Naive B cell (primary cell): ENCODE measurements around the gene RBM33. TPM values are rescaled to one million over a fixed set of nuclear protein-coding genes. Genes with fewer than 3 reads are reported as not detected.
A peak's percentile ranks its signal among the peaks of the same experiment; 100 is the strongest.

ENCODE experiments used
- ATAC-seq, 2 donors: fragments of 150-1000 bp; cut with Tn5 transposase; 2 replicates each; pipeline ENCODE4 v1.10.0; 2021; ENCODE audit warnings: low read depth in 2 of 2, mild to moderate bottlenecking in 2 of 2, moderate library complexity in 2 of 2
- DNase-seq: peaks from one replicate; pipeline ENCODE4 v3.0.0; 2022
- H3K27ac Mint-ChIP-seq, 6 donors: one replicate each; pipeline ENCODE4 v1.8.0; 2020 to 2022; ENCODE audit warnings: mild to moderate bottlenecking in 6 of 6, mixed read lengths in 6 of 6, moderate library complexity in 5 of 6, inconsistent platforms in 2 of 6
- H3K27me3 Mint-ChIP-seq, 3 donors: one replicate each; pipeline ENCODE4 v1.8.0; 2021 to 2022; ENCODE audit warnings: mixed read lengths in 3 of 3, mild to moderate bottlenecking in 1 of 3
- H3K36me3 Mint-ChIP-seq, 2 donors: one replicate each; pipeline ENCODE4 v1.8.0; 2020 to 2022; ENCODE audit warnings: mixed read lengths in 2 of 2, inconsistent platforms in 1 of 2, mild to moderate bottlenecking in 1 of 2
- H3K4me1 Mint-ChIP-seq, 3 donors: one replicate each; pipeline ENCODE4 v1.8.0; 2020 to 2022; ENCODE audit warnings: mixed read lengths in 3 of 3, inconsistent platforms in 1 of 3, mild to moderate bottlenecking in 1 of 3, moderate library complexity in 1 of 3
- H3K4me3 Mint-ChIP-seq, 8 donors: one replicate each; pipeline ENCODE4 v1.8.0; 2020 to 2022; ENCODE audit warnings: mild to moderate bottlenecking in 8 of 8, mixed read lengths in 8 of 8, moderate library complexity in 8 of 8, inconsistent platforms in 2 of 8
- H3K9me3 Mint-ChIP-seq, 7 donors: one replicate each; pipeline ENCODE4 v1.8.0; 2020 to 2022; ENCODE audit warnings: mixed read lengths in 7 of 7, mild to moderate bottlenecking in 5 of 7, inconsistent platforms in 2 of 7, moderate library complexity in 1 of 7
- polyA plus RNA-seq, 6 donors: library from polyadenylated mRNA; unstranded; fragments of 300-500 nt; fragmentation: Illumina TruSeq; gene quantifications; one replicate each; pipeline ENCODE4 v1.2.3, GENCODE V29; 2021; ENCODE audit warnings: low read depth in 6 of 6

Gene RBM33
- polyA plus RNA-seq, 6 donors from 2014 or later = 26.1 to 87.0 (median 44.6) TPM

DNA sequence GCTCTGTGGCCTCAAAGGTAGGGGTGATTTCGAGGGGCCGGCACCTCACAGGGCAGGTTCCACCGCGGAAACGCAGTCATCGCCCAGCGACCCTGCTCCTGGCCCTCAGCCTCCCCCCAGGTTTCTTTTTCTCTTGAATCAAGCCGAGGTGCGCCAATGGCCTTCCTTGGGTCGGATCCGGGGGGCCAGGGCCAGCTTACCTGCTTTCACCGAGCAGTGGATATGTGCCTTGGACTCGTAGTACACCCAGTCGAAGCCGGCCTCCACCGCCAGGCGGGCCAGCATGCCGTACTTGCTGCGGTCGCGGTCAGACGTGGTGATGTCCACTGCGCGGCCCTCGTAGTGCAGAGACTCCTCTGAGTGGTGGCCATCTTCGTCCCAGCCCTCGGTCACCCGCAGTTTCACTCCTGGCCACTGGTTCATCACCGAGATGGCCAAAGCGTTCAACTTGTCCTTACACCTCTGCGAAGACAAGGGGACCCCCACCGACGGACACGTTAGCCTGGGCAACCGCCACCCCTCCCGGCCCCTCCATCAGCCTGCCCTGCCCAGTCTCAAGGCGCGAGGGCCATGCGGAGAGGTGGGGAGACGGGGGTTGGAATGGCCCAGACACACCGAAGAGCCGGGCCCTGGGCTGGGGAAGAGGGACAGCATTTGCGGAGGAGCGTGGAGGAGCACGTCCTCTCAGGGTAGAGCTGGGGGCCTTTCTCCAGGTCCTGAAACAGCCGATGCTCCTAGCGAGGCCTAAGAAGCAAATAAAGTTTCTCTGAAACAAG, 161.8 kb downstream of the RBM33 start:
- DNase-seq = no peak
- H3K36me3 Mint-ChIP-seq = no peaks in the 10 kb centered on the region
- ATAC-seq = no peak
- no peak overlapping the region for H3K27ac Mint-ChIP-seq
- peaks cover 11 to 43% (median 36%) of the 10 kb centered on the region in 3 donors for H3K4me1 Mint-ChIP-seq
- H3K27me3 Mint-ChIP-seq = peaks cover 38 to 55% (median 54%) of the 10 kb centered on the region in 3 donors
- peak overlapping the region; percentile 22 to 88 (median 67) for H3K4me3 Mint-ChIP-seq
- no peaks in the 10 kb centered on the region for H3K9me3 Mint-ChIP-seq

DNA sequence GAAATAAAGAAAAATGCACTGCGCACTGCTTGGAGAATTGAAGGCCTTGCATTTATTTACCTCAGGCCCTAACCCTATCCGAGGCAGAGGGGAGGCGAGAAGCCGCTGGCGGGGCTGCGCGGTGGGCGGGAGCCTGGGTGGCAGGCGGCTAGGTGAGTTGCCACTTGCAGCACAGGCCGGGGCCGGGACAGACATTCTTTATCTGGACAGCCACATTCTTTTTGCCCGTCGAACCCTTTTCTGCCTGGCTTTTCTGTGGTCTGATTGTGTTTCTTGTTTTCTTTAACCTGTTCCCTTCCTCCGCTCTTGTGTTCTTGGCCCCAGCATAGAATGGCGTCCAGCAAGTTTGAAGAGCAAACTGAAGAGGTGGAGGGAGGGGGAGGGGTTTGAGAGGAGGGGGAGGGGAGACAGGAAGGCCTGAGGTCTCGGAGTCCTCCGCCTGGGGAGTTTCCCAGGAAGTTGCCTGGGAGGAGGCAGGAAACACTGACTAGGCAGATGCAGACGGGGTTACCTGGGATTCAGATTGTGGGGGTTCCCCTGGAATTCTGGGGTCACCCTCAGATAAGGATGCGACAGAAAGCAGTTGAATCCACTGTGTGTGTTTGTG, 162.7 kb downstream of the RBM33 start:
- Mint-ChIP-seq H3K27ac (no peak overlapping the region), H3K4me1 (peaks cover 15 to 52% (median 43%) of the 10 kb centered on the region in 3 donors), H3K9me3 (no peaks in the 10 kb centered on the region), H3K36me3 (no peaks in the 10 kb centered on the region), H3K4me3 (peak overlapping the region in 5 of 8 donors; percentile 22 to 88 (median 61)), H3K27me3 (peaks cover 44 to 60% (median 57%) of the 10 kb centered on the region in 3 donors)
- no peak for ATAC-seq
- no peak for DNase-seq

DNA sequence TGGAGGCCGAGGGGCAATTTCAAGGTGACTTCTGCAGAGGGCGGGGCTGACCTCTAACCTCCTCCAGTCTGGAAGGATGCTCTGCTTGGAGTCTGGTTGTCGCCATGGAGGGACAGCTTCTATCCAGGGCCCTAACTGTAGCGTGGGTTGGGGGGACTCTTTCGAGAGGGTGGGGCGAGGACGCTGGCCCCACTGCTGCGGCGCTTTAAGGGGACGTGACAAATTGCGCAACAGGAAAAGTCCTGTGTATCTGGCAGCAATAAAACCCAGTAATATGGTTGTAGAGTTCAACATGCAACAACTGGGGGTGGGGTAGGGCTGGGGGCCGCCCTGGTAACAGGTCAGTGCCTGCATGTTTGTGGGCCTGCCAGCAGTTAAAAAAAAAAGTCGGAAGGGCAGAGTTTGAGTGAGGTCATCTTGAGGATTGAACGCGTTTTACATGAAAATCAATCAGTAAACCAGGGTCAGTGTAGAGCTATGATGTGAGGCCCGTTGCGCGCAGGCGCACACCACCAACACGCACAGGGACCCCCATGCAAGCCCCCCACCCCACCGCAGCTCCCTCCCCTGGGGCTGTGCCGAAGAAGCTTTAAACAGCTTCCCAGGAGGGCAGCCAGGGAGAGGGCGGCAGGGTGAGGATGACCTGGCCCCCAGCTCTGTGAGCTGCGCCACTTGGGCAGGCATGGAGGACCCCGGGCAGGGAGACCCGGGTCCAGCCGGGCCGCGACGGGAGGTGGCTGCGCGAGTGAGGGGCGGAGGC, 163.5 kb downstream of the RBM33 start:
- Mint-ChIP-seq H3K9me3 (no peaks in the 10 kb centered on the region), H3K27ac (no peak overlapping the region), H3K4me1 (peaks cover 19 to 58% (median 47%) of the 10 kb centered on the region in 3 donors), H3K4me3 (peak overlapping the region in 4 of 8 donors; percentile 35 to 88 (median 57)), H3K27me3 (peaks cover 43 to 64% (median 60%) of the 10 kb centered on the region in 3 donors), H3K36me3 (no peaks in the 10 kb centered on the region)
- ATAC-seq (no peak), DNase-seq (no peak)

DNA sequence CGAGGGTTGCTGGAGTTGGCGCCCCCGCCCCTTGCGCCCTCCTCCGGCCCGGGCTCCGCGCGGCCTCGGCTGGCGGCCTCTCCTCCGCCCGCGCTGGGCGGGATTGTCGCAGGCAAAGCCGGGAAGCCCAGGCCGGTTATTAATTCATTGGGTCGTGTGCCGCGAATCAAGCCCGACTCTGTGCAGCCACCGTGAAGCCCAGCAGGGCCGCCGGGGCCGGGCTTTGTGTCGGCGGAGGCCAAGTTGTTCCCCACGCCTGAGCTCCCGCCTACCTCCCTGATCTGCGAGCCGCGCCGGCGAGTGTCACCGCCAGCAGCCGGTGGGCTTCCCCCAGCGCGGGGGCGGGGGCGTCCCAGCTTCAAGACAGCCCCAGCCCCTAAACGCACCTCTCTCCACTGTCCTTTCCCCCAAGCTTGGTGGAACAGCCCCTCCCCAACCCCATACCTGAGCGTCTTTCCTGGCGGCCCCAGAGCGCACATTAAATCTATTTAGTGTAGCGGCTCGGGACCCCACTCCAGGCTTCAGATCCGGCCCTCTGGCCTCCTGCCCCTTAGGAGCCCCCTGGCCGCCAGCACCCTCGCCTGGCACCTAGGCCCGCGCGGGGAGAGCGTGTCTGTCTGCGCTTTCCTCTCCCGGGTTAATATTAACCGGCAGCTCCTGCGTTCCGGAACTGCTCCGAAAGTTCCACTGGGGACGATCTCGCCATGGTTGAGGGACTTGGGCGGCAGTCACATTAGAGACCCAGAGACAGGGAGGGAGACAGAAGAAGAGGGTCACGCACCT, 164.3 kb downstream of the RBM33 start:
- Mint-ChIP-seq H3K27me3 (peaks cover 42 to 66% (median 62%) of the 10 kb centered on the region in 3 donors), H3K9me3 (no peaks in the 10 kb centered on the region), H3K4me3 (peak overlapping the region in 3 of 8 donors; percentile 36 to 55 (median 47)), H3K36me3 (no peaks in the 10 kb centered on the region), H3K4me1 (peaks cover 16 to 57% (median 41%) of the 10 kb centered on the region in 3 donors), H3K27ac (no peak overlapping the region)
- ATAC-seq = no peak
- no peak for DNase-seq

DNA sequence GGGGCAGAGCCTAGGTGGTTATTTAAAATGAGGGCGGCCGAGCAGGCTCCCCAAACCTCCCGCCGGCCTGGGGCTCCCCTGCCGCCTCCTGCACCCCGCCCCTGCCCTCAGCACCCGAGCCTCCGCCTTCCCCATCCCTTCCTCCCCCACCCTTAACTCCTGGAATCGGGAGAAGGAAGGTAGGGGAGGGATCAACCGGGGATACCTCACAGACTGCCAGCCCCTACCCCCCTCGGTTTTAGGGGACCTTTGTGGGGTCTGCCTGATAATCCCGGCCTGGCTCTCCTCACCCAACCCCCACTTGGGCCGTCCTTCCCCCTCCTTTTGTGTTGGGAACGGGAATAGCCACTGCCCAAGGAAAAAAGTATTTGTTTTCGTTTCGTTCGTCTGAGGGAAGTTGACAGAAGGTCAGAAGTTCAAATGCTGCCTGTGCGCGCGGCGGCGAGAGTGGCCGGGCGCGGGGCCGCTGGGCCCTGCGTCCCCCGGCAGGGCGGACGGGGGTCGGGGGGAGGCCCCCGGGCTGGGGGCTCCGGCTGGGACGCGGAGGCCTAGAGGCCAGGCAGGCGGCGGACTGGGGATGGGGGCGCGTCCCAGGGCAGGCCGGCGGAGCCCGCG, 165.0 kb downstream of the RBM33 start:
- Mint-ChIP-seq H3K27me3 (peaks cover 46 to 72% (median 66%) of the 10 kb centered on the region in 3 donors), H3K4me1 (peaks cover 14 to 54% (median 41%) of the 10 kb centered on the region in 3 donors), H3K9me3 (no peaks in the 10 kb centered on the region), H3K4me3 (peak overlapping the region in 3 of 8 donors; percentile 36 to 55 (median 47)), H3K36me3 (no peaks in the 10 kb centered on the region), H3K27ac (no peak overlapping the region)
- DNase-seq (no peak), ATAC-seq (no peak)

DNA sequence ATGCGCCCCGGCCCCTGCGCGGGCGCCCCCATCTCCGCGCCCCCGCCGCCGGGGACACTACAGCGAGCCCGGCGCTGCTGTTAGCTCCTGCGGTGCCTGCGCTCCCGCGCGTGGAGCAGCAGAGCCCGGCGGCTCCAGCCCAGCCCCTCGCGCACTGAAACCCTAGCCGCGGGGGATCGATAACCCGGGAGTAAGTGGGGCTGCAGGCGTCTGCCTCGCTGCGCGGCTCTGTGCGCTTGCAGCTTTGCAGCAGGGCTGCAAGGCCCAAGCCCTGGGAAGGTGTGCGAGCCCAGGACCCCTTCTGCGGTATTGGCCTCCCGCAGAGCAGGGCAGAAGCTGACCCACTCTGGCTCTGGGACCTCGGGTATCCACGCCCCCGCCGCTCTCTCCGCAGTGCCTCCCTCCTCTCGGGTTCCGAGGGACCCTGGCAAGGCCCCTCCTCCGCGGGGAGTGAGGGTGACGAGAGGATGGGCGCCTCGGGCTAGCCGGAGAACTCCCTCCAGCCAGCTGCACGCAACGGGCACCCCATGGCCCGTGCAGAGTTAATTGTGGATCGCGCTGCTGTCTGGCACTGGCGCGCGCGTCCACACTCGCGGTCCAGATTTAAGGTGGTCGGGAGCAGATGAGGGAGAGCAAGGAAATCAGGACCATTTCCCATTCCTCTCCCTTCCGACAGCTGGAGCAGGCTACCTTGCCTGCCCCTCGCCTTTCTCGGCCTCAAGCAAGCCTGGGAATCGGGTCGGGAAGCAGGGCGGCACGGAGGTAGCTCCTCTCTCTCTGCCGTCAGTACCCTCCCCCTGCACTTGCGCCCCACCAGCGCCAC, 165.7 kb downstream of the RBM33 start:
- no peaks in the 10 kb centered on the region for H3K9me3 Mint-ChIP-seq
- H3K27ac Mint-ChIP-seq = no peak overlapping the region
- H3K4me1 Mint-ChIP-seq = peaks cover 14 to 53% (median 42%) of the 10 kb centered on the region in 3 donors
- no peaks in the 10 kb centered on the region for H3K36me3 Mint-ChIP-seq
- H3K4me3 Mint-ChIP-seq = peak overlapping the region in 3 of 8 donors; percentile 21 to 51 (median 29)
- DNase-seq (no peak), ATAC-seq (no peak)
- H3K27me3 Mint-ChIP-seq = peaks cover 45 to 79% (median 69%) of the 10 kb centered on the region in 3 donors

GRCh38 chr7:155810770-155811559, 166.5 kb downstream of the RBM33 start:
- peaks cover 0 to 7% of the 10 kb centered on the region in 2 donors for H3K36me3 Mint-ChIP-seq
- DNase-seq = no peak
- peaks cover 20 to 55% (median 49%) of the 10 kb centered on the region in 3 donors for H3K4me1 Mint-ChIP-seq
- peak overlapping the region in 1 of 6 donors; percentile 57 for H3K27ac Mint-ChIP-seq
- peak overlapping the region in 5 of 8 donors; percentile 21 to 51 (median 37) for H3K4me3 Mint-ChIP-seq
- peaks cover 47 to 87% (median 77%) of the 10 kb centered on the region in 3 donors for H3K27me3 Mint-ChIP-seq
- no peaks in the 10 kb centered on the region for H3K9me3 Mint-ChIP-seq
- ATAC-seq = no peak

GRCh38 chr7:155811560-155811894, 167.1 kb downstream of the RBM33 start:
- H3K27me3 Mint-ChIP-seq = peaks cover 44 to 87% (median 78%) of the 10 kb centered on the region in 3 donors
- peaks cover 0 to 7% of the 10 kb centered on the region in 2 donors for H3K36me3 Mint-ChIP-seq
- H3K27ac Mint-ChIP-seq = peak overlapping the region in 2 of 6 donors; percentile 24 to 57
- peak overlapping the region in 5 of 8 donors; percentile 22 to 69 (median 36) for H3K4me3 Mint-ChIP-seq
- no peak for ATAC-seq
- no peak for DNase-seq
- peaks cover 20 to 49% (median 44%) of the 10 kb centered on the region in 3 donors for H3K4me1 Mint-ChIP-seq
- H3K9me3 Mint-ChIP-seq = no peaks in the 10 kb centered on the region

- Mint-ChIP-seq H3K27ac (peak within 1 kb of the TSS in 2 of 6 donors; percentile 57 to 81), H3K9me3 (peaks cover 0 to 1% (median 0%) of the 10 kb centered on the region in 7 donors), H3K27me3 (peaks cover 40 to 87% (median 78%) of the 10 kb centered on the region in 3 donors), H3K4me1 (peaks cover 20 to 45% (median 38%) of the 10 kb centered on the region in 3 donors), H3K4me3 (peak within 1 kb of the TSS; percentile 36 to 87 (median 72)), H3K36me3 (peaks cover 0 to 7% of the 10 kb centered on the region in 2 donors)
- DNase-seq (no peak), ATAC-seq (no peak)
Observed at GRCh38 chr7:155811895-155812761, 167.7 kb downstream of the RBM33 start, which contains the start of gene SHH. Gene SHH (minus strand): TSS chr7:155812463. CDS start chr7:155812122, 341 bp downstream.

GRCh38 chr7:155813125-155813524, 168.7 kb downstream of the RBM33 start:
- ATAC-seq = no peak
- Mint-ChIP-seq H3K27me3 (peaks cover 33 to 81% (median 72%) of the 10 kb centered on the region in 3 donors), H3K4me3 (peak overlapping the region in 1 of 8 donors; percentile 56), H3K4me1 (peaks cover 20 to 37% (median 30%) of the 10 kb centered on the region in 3 donors), H3K9me3 (peaks cover 0 to 2% (median 0%) of the 10 kb centered on the region in 7 donors), H3K36me3 (peaks cover 0 to 7% of the 10 kb centered on the region in 2 donors), H3K27ac (no peak overlapping the region)
- DNase-seq = no peak
